WI38 (cell line): ENCODE results near the gene PCSK5.

Experiments used
- H3K4me3 ChIP-seq: 2 replicates; pipeline ENCODE4 v1.5.1; 2011; ENCODE audit warnings: low read depth, mild to moderate bottlenecking, control low read depth, low read length
- TF ChIP-seq, protein P1 (sequence below): IDR thresholded peaks from 2 replicates; pipeline ENCODE4 v1.5.1; 2012; ENCODE audit warnings: low read depth, mild to moderate bottlenecking, control low read depth, low read length

The PCSK5 gene

DNA sequence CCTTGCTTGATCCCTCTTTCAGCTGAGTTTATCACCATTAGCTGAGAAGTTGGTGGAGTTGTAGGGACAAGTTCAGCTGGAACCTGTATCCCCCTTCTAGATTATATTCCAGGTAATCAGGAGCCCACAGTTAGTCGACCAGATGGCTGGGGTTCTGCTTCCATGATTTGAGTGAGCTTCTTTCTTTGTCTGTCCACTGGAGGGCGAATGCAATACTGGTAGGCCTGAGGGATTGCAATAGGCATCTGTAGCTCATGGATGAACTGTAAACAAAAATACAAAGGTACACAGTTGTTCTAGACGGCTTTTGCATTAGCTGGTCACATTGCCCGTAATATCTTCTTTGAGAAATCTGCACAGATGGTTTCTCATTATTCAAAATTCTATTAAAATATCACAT is 88.9 kb downstream of the PCSK5 start:
- TF ChIP-seq, protein P1, sequence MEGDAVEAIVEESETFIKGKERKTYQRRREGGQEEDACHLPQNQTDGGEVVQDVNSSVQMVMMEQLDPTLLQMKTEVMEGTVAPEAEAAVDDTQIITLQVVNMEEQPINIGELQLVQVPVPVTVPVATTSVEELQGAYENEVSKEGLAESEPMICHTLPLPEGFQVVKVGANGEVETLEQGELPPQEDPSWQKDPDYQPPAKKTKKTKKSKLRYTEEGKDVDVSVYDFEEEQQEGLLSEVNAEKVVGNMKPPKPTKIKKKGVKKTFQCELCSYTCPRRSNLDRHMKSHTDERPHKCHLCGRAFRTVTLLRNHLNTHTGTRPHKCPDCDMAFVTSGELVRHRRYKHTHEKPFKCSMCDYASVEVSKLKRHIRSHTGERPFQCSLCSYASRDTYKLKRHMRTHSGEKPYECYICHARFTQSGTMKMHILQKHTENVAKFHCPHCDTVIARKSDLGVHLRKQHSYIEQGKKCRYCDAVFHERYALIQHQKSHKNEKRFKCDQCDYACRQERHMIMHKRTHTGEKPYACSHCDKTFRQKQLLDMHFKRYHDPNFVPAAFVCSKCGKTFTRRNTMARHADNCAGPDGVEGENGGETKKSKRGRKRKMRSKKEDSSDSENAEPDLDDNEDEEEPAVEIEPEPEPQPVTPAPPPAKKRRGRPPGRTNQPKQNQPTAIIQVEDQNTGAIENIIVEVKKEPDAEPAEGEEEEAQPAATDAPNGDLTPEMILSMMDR, result peak; percentile 26
- H3K4me3 ChIP-seq, result no peak overlapping the region

DNA sequence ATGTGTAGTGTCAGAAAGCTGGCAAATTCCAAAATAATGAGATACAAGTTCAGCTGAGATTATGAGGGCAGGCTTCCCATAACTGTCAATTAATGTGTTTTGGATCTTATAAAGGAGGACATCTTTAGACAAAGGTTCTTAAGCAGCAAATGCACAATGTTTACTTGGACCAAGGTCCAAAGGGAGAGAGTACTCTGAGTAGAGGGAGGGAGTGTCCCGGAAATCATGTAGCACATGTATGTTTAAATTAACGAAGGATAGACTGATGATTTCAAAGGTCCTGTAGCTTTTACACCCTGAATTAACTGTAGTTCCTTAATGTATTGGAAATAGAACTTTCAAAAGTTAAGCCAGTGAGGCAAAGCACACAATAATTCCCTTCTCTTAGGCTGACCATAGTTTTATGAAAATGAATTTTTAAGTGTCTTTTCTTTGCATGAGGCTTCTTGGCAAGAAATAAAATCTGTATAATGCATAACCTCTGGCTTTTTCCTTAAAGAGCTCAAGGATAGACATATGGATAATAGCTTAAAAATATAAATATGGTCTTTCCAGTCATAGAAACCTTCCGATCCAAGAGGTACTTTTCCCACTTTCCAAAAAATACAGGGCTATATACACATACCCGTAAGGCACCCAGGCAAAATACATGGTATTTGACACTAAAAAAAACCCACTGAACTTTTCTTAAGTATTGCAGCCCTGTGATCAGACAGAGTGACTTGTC is 93.0 kb downstream of the PCSK5 start:
- TF ChIP-seq, protein P1, result no peak
- no peak overlapping the region for H3K4me3 ChIP-seq

DNA sequence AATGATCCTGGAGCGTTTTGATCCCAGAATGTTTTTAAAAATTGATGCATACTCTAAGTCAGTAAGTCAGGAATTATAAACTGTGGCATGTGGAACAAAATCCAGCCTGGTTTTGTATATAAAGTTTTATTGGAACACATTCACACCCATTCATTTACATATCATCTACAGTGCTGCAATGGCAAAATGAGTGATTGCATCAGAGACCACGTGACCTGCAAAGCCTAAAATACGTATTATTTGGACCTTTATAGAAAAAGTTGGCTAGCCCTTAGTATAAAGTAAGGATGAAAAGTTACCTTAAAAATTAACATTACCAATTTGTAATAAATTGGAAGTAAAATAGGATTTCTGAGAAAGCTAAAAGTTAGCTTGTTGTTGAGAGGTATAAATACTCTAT is 95.0 kb downstream of the PCSK5 start:
- TF ChIP-seq, protein P1, result no peak
- no peak overlapping the region for H3K4me3 ChIP-seq

DNA sequence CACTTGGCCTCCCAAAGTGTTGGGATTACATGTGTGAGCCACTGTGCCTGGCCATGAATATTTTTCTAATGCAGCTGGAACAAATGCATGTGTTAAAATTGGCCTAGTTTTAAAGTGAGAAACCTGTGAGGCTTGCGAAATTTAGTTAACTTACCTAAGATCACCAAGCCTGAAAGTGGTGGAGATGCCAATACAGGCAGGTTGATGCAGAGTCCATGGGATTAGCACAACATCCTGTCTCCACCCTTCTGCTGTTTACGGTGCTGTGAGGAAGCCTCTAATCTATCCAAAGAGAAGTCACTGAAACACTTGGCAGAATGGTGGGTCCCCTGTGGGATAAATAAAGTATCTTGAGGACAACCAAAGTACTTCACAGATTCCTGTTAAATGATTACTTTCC is 98.2 kb downstream of the PCSK5 start:
- no peak overlapping the region for H3K4me3 ChIP-seq
- TF ChIP-seq, protein P1, result no peak

DNA sequence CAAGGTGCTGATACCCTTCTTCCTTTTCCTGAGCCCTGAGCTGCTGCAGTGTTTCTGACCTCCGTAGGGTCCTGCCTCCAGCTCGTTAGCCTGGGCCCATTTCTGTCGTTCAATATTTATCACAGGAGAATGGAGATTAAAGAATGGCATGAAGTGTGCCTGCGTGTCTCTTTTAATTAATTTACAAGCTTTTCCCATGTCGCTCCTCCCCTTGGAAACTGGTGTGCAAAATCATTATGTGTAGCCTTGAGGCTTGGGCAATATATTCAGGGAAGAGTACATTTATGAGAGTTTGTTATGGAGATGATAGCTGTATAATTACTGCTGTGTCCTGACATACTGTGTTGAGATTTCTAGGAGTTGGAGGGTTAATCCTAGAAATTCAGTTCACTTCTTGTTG is 99.7 kb downstream of the PCSK5 start:
- no peak overlapping the region for H3K4me3 ChIP-seq
- TF ChIP-seq, protein P1, result no peak

DNA sequence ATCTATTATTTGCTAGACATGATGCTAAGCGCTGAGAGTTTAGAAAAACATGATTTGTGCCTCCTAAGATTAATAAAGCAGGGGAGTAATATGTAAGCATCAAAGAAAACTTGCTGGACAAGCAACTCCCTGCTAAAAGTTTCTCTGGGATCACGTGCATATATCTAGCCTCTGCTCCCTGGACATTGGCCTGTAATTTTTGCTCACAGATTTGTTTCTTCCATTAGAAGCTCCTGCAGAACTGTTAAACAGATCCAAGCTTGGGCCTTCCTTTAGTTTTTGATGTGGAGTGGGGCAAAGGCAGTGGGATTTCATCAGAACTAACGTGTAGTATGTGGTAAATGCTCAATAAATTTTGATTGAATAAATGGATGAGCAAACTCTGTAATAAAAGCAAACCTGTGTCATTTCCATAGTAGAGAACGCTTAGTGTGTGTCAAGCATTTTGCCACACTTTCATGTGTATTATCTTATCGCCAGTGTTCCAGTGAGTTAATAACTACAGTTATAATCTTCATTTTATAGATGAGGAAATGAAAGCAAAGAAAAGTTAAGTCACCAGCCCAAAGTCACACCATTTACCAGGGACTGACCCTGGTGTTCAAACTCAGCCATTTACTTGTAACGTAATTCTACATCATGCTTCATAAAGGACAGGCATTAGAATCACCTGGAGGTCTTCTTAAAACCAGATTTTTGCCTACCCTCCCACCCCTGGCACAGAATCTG is 100.3 kb downstream of the PCSK5 start:
- H3K4me3 ChIP-seq, result no peak overlapping the region
- TF ChIP-seq, protein P1, result no peak
